GM18909 (cell line): ENCODE results near the gene TAS2R9.
"Not testable (repeated sequence)": the region's sequence is repeated elsewhere in the genome, so short reads cannot be mapped to it uniquely, and the experiment has no call there.

Experiments used
- ATAC-seq: cut with Tn5 transposase; IDR thresholded peaks from one replicate; pipeline ENCODE4 v1.9.1; 2021; ENCODE audit warnings: mild to moderate bottlenecking; ENCODE audit not compliant: unreplicated experiment, poor library complexity

The TAS2R9 gene, protein sequence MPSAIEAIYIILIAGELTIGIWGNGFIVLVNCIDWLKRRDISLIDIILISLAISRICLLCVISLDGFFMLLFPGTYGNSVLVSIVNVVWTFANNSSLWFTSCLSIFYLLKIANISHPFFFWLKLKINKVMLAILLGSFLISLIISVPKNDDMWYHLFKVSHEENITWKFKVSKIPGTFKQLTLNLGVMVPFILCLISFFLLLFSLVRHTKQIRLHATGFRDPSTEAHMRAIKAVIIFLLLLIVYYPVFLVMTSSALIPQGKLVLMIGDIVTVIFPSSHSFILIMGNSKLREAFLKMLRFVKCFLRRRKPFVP

DNA sequence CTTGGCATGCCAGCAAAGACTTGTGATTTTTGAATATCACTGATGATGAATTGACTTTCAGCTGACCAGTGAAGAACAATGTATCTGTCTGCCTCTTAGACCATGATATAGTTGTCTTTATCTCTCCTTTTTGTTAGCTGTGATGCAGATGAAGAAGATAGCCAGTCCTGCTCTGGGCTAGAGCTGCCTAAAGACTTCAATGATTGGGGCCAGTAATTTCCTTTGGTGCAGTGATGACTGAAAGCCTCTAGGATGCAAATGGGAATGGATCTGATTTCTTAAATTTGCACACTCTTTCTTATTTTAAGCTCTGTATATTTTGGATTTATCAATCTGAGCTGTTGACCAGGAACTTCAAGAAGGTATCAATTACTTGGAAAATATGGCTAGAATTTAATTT is at the start of gene TAS2R9:
Gene TAS2R9, minus strand, starts transcription at position 101 of the 400 bp plus-strand sequence. Its CDS starts 93 bp downstream, at position 8.
- ATAC-seq = no peak

DNA sequence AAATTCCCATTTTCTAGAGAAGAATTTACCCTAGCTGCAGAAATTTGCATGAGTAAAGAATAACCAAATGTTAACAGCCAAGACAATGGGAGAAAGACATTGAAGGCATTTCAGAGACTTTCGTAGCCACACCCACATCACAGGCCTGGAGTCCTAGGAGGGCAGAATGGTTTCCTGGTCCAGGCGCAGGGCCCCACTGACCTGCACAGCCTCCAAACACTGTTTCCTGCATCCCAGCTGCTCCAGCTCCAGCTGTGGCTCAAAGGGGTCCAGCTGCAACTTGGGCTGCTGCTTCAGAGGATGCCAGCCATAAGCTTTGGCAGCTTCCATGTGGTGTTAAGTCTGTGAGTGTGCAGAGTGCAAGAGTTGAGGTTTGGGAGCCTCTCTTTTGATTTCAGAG is 45.8 kb upstream of the TAS2R9 start:
- ATAC-seq = no peak

DNA sequence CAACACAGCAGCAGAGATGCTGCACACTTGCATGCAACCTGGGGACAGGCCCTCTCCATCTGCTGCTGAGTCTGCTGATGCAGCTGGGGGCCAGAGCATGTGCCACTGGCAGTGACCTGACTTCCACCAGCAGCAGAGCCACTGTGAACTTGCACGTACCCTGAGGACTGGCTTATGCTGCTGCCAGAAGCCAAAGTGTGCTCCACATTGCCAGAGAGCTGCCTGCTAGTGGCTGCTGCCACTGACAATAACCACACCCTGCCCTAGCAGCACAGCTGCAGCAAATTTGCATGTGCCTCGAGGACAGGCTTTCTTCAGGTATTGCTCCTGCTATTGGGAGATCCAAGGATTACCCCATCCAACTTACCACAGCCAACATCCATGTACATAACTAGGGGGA is 43.8 kb upstream of the TAS2R9 start:
- ATAC-seq = no peak

DNA sequence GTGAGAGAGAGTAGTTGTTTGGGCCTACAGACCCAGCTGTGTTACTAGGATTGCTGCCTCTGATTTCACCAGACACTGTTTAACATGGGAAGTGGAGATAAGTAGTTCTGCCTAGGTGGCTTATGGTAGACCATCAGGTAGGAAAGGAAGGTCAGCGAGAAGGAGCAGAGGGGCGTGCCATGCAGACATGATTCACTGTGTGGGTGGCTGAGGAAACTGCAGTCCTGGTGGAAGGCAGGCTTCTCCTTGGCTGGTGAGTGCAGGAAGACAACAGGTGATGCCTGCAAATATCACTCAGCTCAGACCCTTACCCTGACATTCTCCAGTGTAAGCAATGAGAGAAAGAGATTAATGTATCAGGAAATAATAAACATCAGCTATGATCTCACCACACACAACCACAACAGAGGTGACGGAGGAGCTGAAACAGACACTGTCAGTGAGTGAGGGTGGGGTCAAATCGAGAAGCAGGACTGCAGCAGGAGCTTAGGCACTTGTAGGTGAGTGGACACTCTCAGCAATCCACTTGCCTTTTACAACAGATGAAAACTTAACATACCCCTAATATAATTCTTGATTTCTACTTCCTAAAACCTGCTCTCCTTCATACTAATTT is 41.4 kb upstream of the TAS2R9 start:
- ATAC-seq = no peak

DNA sequence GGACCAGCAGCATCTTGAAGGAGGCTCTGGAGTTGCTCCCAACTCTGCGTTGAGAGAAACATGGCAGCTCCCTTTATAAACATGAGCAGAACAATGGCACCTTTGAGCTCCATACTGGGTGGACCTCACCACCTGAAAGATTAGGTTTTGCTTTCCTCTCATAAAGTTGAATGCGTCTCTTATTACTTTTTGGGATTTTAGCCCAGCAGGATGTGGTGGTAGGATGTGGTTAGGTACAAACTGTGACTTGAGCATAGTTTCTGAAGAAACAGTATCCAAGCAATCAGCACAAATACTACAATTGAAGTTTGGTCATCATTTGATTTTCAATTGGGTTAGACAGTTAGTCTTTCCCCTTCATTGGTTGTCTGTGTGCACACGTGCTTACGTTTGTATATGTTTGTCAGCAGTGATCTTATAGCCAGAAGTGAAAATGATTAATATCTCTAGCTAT is 39.5 kb upstream of the TAS2R9 start, which contains the start of gene PRR4:
Gene PRR4, minus strand, starts transcription at position 51 of the 454 bp plus-strand sequence. Its CDS starts 38 bp downstream, at position 13.
- no peak for ATAC-seq

DNA sequence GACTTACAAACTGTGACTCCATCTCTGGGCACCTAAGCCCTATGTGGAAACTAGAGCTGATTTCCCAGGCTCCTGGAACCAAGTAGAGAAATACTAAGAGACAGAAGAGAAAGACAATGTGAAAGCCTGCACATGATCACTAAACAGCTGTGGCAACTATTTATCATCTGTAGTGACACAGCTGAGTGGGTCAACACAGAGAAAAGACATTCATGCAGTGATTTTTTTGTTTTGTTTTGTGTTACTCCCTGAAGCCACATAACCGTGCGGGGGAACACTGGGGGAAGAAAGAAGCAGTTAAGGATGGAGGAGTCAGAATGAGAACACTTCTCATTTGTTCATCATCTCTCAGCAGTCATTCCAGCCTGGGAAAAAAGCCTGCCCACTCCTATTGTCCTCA is 37.8 kb upstream of the TAS2R9 start:
- ATAC-seq = no peak

DNA sequence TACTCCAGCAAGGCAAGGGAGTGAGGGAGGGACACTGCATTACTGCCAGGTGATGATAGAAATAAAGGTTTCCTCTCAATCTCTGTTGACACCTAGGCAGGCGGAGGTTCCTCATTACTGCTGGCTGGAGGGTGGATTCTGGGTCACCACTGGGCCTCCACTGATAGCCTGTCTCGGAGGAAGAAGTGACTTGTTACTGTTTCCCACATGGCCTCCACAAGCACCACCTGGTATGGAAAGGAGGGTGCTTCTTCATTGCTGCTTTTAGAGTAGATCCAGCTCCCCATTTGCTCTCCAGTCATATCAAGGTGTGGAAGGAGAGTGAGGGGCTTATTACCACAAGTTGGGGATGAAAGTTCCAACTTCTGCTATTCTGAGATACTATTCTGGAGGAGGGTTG is 32.9 kb upstream of the TAS2R9 start:
- no peak for ATAC-seq

DNA sequence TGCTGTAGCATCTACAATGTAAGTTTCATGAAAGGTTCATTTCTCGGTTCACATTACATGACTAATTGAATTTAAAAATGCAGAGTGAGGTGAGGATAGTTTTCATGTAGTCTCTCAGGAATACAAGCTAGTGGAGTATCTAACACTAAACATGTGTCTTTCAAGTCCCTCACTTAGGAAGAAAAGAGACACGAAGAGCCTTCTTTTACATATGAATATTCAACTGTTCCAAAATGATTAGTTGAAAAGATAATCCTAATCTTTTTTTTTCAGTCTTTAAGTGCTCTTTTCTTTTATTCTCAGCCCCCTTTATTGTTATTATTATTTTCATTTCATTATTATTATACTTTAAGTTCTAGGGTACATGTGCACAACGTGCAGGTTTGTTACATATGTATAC is 28.5 kb upstream of the TAS2R9 start:
- no peak for ATAC-seq

DNA sequence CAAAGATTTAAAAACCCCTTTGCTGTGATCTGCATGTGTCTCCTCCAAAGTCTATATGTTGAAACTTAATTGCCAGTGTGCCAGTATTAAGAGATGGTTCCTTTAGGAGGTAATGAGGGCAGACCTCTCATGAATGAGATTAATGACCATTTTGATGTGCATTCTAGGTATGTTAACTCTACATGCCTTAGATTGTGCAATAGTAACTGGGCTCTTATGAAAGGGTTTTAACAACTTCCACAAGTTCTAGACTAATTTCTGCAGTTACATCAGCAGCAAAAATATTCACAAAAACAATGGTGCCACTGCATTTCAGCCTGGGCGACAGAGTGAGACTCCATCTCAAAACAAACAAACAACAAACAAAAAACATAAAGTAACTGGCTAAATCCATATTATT is 20.0 kb upstream of the TAS2R9 start:
- no peak for ATAC-seq

DNA sequence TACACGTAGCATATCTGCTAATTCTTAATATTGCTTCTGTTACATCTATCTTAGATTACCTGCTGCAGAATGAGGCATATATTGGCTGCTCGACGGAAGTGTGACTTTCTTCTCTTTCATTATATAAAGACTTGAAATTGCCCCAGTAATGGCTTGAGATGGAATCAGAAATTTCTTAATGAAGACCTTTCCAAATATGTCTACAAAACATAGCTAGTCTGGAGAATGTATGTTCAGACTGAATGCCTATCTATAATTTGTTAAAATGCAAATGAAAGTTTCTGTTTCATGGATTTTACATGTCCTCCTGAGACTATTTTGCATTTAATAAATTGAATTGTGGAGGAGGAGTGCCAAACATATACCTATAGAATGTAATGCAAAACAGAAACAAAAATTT is 16.3 kb upstream of the TAS2R9 start, which contains the start of gene TAS2R10:
Gene TAS2R10, minus strand, starts transcription at position 101 of the 400 bp plus-strand sequence. Its CDS starts 89 bp downstream, at position 12.
- ATAC-seq = no peak

DNA sequence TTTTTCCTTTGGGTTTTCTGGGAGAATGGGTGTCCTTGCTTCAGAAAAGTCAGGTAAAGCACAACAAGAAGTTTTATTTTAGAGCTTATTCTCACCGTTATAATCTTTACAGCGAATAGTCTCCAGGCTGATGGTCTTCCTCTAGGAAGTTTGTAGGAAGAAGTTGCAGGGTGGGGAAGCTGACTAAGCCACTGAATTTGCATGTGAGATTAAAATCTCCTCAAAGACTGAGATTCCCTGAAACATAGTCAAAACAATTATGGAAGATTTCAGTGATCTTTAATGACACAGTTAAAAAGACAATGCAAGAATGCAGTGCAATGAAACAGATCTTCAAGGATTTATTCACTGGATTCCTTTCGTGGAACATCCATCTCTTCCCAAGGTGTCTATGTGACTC is 15.0 kb upstream of the TAS2R9 start:
- no peak for ATAC-seq

DNA sequence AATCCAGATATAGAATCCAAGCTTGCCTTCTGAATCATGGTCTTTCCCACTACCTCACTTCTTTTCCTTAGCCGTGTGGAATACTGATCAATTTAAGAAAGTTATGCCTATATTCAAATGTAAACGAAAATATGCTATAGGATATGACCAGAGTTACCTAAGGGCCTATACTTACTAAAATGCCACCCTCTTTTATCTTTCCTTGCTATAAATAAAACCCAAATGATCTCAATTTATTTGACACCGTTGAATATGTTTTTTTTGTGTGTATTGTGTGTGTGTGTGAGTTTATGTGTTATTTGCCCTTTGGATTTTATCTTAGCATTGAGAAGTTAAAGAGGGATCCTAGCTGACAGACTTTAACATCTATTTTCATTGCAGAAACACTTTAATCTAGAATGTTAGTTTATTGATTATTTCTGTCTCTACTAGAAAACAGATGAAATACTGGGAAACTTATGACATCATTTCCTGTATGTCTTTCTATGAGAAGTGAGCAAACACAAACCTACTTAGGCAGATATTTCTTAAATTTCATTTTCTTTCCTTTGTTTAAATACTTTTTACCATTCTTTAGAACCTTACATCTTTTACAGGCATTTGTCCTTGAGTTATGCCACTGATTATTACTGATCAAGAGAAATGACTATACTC is 2.0 kb upstream of the TAS2R9 start:
- no peak for ATAC-seq

DNA sequence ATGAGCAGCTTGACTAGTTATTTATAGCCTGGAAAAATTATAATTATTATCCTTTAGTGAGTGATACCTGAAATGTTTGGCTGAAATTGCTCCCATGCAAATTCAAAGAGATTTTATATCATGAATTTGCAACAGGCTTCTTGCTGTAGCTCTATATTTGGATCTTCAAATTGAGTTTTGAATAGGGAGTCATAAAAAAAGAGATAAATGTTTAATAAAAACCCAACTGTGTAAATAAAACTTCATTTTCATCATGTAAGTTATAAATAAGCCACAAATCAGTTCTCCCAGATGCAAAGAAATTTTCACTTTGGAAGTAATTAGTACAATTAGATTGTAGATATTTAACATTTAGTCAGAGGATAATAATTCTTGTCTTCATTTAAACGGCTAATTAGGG is 2.8 kb downstream of the TAS2R9 start, which contains the start of gene TAS2R8:
Gene TAS2R8, minus strand, starts transcription at position 101 of the 400 bp plus-strand sequence. CDS start 306 bp downstream, outside the sequence.
- ATAC-seq = no peak

DNA sequence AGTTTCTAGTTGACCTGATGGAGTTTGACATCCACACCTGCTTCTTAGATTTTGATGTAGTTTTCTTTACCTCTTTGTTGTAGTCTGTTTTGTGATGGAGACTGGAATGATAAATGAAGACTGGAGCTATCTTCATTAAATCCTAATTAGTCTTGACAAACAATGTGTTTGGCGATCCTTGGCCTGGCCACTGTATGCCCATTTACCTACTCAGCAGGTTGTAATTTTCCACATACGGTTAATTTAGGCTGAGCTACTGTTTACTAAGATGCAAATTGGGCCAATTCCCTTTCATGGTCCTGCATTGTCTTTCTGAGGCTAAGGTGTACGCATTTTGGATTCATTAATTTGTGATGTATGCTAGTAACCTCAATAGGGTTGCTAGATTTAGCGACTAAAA is 7.4 kb downstream of the TAS2R9 start, which contains the start of gene TAS2R7:
Gene TAS2R7, minus strand, starts transcription at position 41 of the 400 bp plus-strand sequence. CDS start 57 bp downstream, outside the sequence.
- ATAC-seq = no peak

DNA sequence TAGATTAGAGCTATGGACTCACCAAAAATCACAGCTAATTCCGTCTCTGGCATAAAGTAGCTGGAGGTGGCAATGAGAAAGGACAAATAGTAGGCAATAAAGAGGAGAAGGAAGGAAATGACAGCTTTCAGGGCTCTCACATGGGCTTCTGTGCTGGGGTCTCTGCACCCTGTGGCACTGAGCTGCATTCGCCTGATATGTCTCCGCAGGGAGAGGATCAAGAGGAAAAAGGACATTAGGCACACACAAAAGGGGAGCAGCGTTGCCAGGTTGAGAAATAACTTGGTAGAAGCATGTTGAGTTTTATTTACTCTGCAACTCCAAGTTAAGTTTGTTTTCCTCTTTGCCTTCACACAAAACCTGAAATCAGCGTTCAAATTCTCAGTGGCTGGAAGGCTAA is 8.2 kb downstream of the TAS2R9 start:
- ATAC-seq = no peak

DNA sequence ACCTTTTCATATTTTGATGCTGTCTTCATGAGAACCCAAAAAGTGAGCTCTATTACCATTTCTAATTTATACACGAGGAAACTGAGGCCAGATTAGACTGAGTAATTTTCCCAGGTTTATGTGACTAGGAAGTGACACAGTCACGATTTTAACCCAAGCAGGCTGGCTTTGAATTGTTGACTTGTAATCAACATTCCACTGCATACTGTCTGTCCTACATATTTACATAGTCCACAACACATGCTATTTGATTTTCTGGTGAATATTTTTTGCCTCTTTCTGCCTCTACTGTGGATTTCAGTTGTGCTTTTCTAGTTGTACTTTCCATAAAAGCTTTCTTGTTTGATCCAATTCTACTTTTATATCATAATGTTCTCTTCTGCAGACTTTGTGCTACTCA is 15.7 kb downstream of the TAS2R9 start:
- no peak for ATAC-seq

DNA sequence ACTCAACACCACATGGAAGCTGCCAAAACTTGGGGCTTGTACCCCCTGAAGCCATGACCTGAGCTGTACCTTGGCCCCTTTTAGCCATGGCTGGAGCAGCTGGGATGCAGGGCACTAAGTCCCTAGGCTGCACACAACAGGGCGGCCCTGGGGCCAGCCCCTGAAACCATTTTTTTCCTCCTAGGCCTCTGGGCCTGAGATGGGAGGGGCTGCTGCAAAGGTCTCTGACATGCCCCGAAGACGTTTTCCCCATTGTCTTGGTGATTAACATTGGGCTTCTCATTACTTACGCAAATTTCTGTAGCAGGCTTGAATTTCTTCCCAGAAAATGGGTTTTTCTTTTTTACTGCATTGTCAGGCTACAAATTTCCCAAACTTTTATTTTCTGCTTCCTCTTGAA is 18.2 kb downstream of the TAS2R9 start:
- ATAC-seq = not testable (repeated sequence)

DNA sequence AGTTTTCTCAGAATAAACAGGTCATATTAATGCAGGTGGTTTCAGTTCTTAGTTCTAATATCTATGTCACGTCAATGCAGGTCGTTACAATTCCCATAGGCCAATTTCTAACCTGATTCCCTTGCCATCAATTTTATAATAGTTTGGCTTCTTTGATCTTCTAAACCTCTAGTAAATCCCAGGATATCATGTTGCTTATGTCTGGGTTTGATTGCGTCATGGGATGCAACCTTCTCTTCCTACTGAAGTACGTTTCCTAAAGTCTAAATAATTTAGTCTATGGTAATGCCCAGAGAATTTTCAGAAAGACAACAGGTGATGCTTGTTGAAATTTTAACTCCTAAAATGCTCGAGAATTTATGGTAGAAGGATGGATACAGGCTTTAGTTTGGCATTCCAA is 26.7 kb downstream of the TAS2R9 start:
- no peak for ATAC-seq

DNA sequence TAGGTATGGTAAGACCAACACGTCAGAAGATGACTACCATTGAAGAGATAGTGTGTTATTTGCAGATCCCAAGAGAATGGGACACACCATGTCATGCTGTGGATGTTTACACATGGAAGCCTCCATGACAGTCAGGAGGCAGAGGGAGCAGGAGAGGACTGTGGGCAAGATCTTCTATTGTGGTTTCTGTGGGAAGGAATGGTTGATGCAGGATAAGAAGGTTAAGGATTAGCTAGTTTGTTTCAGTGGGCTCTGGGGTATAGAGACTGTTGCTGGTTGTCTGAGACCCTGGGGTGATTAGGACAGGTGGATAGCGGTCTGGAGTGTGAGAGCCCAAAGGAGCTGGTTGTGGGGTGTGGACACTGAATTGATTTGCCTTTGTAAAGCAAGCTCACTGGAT is 30.9 kb downstream of the TAS2R9 start:
- ATAC-seq = no peak

DNA sequence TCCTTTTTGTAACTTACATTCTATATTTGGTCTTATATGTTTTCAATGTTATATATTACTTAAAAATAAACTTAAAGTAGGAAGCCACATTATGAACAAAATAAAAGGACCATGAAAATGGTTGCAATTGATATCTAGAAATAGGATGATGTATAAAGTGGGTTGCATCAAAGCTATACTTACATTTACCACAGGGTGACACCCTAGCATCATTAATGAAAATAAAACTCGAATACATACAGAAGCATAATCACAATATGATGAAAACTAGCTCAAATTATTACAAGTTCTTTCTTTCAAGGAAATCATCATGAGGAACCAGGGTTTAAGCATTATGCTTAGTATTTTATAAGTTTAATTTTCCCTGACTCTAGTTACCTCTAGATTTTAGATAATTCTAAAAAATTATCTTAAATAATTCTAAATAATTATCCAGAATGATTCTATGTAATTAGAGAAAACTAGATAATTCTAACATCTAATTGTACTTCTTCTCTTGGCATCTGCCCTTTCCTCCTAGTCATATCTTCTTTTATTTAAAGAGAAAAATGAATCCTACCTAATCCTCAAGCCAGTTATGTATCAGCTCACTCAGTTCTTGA is 38.7 kb downstream of the TAS2R9 start:
- no peak for ATAC-seq

DNA sequence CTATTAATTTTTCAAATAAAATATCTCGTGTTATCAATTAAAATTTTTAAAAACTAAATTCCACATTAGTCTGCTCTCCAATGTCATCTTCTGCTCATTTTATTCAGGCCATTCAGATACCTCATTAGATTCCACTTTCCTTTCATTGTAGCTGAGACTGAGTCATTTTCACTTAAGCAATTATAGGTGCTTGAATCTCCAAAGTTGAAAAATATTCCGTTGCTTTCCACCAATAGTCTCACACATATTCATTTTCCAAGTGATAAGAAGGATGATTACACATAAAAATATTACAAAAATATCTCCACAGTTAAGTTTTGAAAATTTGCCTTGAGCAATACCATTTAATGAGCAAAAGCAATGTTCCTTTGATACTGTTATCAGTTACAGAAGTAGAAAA is 50.3 kb downstream of the TAS2R9 start:
- no peak for ATAC-seq
